ENCODE data around the gene VWA5B2. TPM values are rescaled to one million over a fixed set of nuclear protein-coding genes. Genes with fewer than 3 reads are reported as not detected.

The VWA5B2 gene
- total RNA-seq, 4 donors from 2014 or later = not detected

- no peaks in the 10 kb centered on the region for H3K36me3 ChIP-seq
- no peaks in the 10 kb centered on the region for H3K9me3 ChIP-seq
- intact Hi-C loops (cut with DNase I; ENCODE audit: low total_unique reads) (no loop called here), in situ Hi-C loops (cut with MboI; ENCODE audit: low sequenced_read_pairs in 4 of 4) (loop anchor here in 2 of 4 donors (25.0 kb wide), 2 partner anchors 97 to 347 kb away; partner anchors contain the start of genes EIF2B5 (in 1 of the 2) and PARL (in 1 of the 2))
- H3K27ac ChIP-seq = no peak overlapping the region
- DNase-seq (peak in 1 of 2 donors; percentile 29), ATAC-seq (no peak)
- peaks cover 4 to 9% of the 10 kb centered on the region in 2 donors for H3K4me1 ChIP-seq
- peaks cover 23 to 29% (median 27%) of the 10 kb centered on the region in 3 donors for H3K27me3 ChIP-seq
- H3K4me3 ChIP-seq = no peak overlapping the region
- TF ChIP-seq, protein P1, sequence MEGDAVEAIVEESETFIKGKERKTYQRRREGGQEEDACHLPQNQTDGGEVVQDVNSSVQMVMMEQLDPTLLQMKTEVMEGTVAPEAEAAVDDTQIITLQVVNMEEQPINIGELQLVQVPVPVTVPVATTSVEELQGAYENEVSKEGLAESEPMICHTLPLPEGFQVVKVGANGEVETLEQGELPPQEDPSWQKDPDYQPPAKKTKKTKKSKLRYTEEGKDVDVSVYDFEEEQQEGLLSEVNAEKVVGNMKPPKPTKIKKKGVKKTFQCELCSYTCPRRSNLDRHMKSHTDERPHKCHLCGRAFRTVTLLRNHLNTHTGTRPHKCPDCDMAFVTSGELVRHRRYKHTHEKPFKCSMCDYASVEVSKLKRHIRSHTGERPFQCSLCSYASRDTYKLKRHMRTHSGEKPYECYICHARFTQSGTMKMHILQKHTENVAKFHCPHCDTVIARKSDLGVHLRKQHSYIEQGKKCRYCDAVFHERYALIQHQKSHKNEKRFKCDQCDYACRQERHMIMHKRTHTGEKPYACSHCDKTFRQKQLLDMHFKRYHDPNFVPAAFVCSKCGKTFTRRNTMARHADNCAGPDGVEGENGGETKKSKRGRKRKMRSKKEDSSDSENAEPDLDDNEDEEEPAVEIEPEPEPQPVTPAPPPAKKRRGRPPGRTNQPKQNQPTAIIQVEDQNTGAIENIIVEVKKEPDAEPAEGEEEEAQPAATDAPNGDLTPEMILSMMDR (IDR thresholded peaks at IDR 0.05 in 4 of 5, conservative IDR thresholded peaks at IDR 0.05 in 1 of 5) = no peak
- no peak for TF ChIP-seq POLR2A (IDR thresholded peaks at IDR 0.05)
Observed at GRCh38 chr3:184234224-184234623, 4.8 kb downstream of the VWA5B2 start.

GRCh38 chr3:184234671-184235380 is 5.4 kb downstream of the VWA5B2 start:
- Histone ChIP-seq H3K36me3 (no peaks in the 10 kb centered on the region), H3K4me3 (no peak overlapping the region), H3K4me1 (peaks cover 1 to 5% of the 10 kb centered on the region in 2 donors), H3K27ac (no peak overlapping the region), H3K9me3 (no peaks in the 10 kb centered on the region), H3K27me3 (peaks cover 19 to 25% (median 24%) of the 10 kb centered on the region in 3 donors)
- DNase-seq = no peak
- intact Hi-C loops (cut with DNase I; ENCODE audit: low total_unique reads) = no loop called here
- no peak for TF ChIP-seq POLR2A (IDR thresholded peaks at IDR 0.05)
- TF ChIP-seq, protein P1 (IDR thresholded peaks at IDR 0.05 in 4 of 5, conservative IDR thresholded peaks at IDR 0.05 in 1 of 5) = no peak
- in situ Hi-C loops (cut with MboI; ENCODE audit: low sequenced_read_pairs in 4 of 4) = loop anchor here in 2 of 4 donors (25.0 kb wide), 2 partner anchors 98 to 348 kb away; partner anchors contain the start of genes EIF2B5 (in 1 of the 2) and PARL (in 1 of the 2)
- ATAC-seq = no peak

GRCh38 chr3:184235381-184236032 is 6.1 kb downstream of the VWA5B2 start:
- in situ Hi-C loops (cut with MboI; ENCODE audit: low sequenced_read_pairs in 4 of 4) = loop anchor here in 2 of 4 donors (25.0 kb wide), 2 partner anchors 98 to 348 kb away; partner anchors contain the start of genes EIF2B5 (in 1 of the 2) and PARL (in 1 of the 2)
- peaks cover 14 to 19% (median 18%) of the 10 kb centered on the region in 3 donors for H3K27me3 ChIP-seq
- no peak for ATAC-seq

GRCh38 chr3:184236033-184236410 is 6.6 kb downstream of the VWA5B2 start:
- in situ Hi-C loops (cut with MboI; ENCODE audit: low sequenced_read_pairs in 4 of 4) = loop anchor here in 2 of 4 donors (25.0 kb wide), 2 partner anchors 99 to 349 kb away; partner anchors contain the start of genes EIF2B5 (in 1 of the 2) and PARL (in 1 of the 2)
- TF ChIP-seq, protein P1 (IDR thresholded peaks at IDR 0.05 in 4 of 5, conservative IDR thresholded peaks at IDR 0.05 in 1 of 5) = no peak
- no peak for TF ChIP-seq POLR2A (IDR thresholded peaks at IDR 0.05)

More at GRCh38 chr3:184235381-184236032, 6.1 kb downstream of the VWA5B2 start:
- H3K4me1 ChIP-seq = no peaks in the 10 kb centered on the region
- H3K27ac ChIP-seq = no peak overlapping the region
- H3K9me3 ChIP-seq = no peaks in the 10 kb centered on the region
- DNase-seq = no peak
- TF ChIP-seq, protein P1 (IDR thresholded peaks at IDR 0.05 in 4 of 5, conservative IDR thresholded peaks at IDR 0.05 in 1 of 5) = no peak
- no peak for TF ChIP-seq POLR2A (IDR thresholded peaks at IDR 0.05)
- H3K4me3 ChIP-seq = no peak overlapping the region
- intact Hi-C loops (cut with DNase I; ENCODE audit: low total_unique reads) = no loop called here
- no peaks in the 10 kb centered on the region for H3K36me3 ChIP-seq

More at GRCh38 chr3:184236033-184236410, 6.6 kb downstream of the VWA5B2 start:
- ATAC-seq (no peak), DNase-seq (no peak)
- intact Hi-C loops (cut with DNase I; ENCODE audit: low total_unique reads) = no loop called here
- Histone ChIP-seq H3K27ac (no peak overlapping the region), H3K9me3 (no peaks in the 10 kb centered on the region), H3K4me1 (no peaks in the 10 kb centered on the region), H3K27me3 (peaks cover 10 to 15% (median 14%) of the 10 kb centered on the region in 3 donors), H3K4me3 (no peak overlapping the region), H3K36me3 (no peaks in the 10 kb centered on the region)

Data from gastrocnemius medialis (tissue), 4 donors.